SW480 (cell line): ENCODE measurements around the gene MTHFD2L.

Source experiments
- DNase-seq: peaks from one replicate; pipeline ENCODE4 v3.0.0-alpha.2; 2016; ENCODE audit warnings: low spot score

Gene MTHFD2L

GRCh38 chr4:74132944-74133343 is 25.0 kb upstream of the MTHFD2L start:
- DNase-seq, result no peak

- DNase-seq, result peak; percentile 75
Observed at GRCh38 chr4:74133786-74134499, 24.0 kb upstream of the MTHFD2L start.

GRCh38 chr4:74134500-74134852 is 23.4 kb upstream of the MTHFD2L start:
- DNase-seq, result no peak

- no peak for DNase-seq
Observed at GRCh38 chr4:74146581-74147129, 11.3 kb upstream of the MTHFD2L start.

GRCh38 chr4:74148205-74148604 is 9.7 kb upstream of the MTHFD2L start:
- DNase-seq, result no peak

- DNase-seq, result no peak
Observed at GRCh38 chr4:74152836-74153235, 5.1 kb upstream of the MTHFD2L start.

GRCh38 chr4:74156521-74156920 is 1.4 kb upstream of the MTHFD2L start:
- DNase-seq, result no peak

- DNase-seq, result peak; percentile 2
Observed at GRCh38 chr4:74157154-74157553, 764 bp upstream of the MTHFD2L start.

GRCh38 chr4:74158466-74159142 is 686 bp downstream of the MTHFD2L start:
- DNase-seq, result peak; percentile 37

GRCh38 chr4:74159143-74159709 is 1.3 kb downstream of the MTHFD2L start:
- no peak for DNase-seq

GRCh38 chr4:74161666-74162450 is 3.9 kb downstream of the MTHFD2L start:
- no peak for DNase-seq

GRCh38 chr4:74166135-74166534 is 8.2 kb downstream of the MTHFD2L start:
- DNase-seq, result no peak

GRCh38 chr4:74166818-74167217 is 8.9 kb downstream of the MTHFD2L start:
- no peak for DNase-seq

- no peak for DNase-seq
Observed at GRCh38 chr4:74167585-74167984, 9.7 kb downstream of the MTHFD2L start.

GRCh38 chr4:74168841-74169240 is 10.9 kb downstream of the MTHFD2L start:
- no peak for DNase-seq

GRCh38 chr4:74173321-74173720 is 15.4 kb downstream of the MTHFD2L start:
- no peak for DNase-seq

- DNase-seq, result no peak
Observed at GRCh38 chr4:74174421-74174820, 16.5 kb downstream of the MTHFD2L start.

GRCh38 chr4:74174941-74175340 is 17.0 kb downstream of the MTHFD2L start:
- DNase-seq, result no peak

GRCh38 chr4:74175379-74175778 is 17.5 kb downstream of the MTHFD2L start:
- no peak for DNase-seq

GRCh38 chr4:74178798-74179197 is 20.9 kb downstream of the MTHFD2L start:
- no peak for DNase-seq

GRCh38 chr4:74181219-74181618 is 23.3 kb downstream of the MTHFD2L start:
- no peak for DNase-seq

- no peak for DNase-seq
Observed at GRCh38 chr4:74188912-74189311, 31.0 kb downstream of the MTHFD2L start.
